GM18951 (cell line): ENCODE measurements around the gene HCST.
A peak's percentile ranks its signal among the peaks of the same experiment; 100 is the strongest.

Experiments
- POLR2A ChIP-seq: IDR thresholded peaks from 4 replicates; pipeline ENCODE4 v1.6.1; 2011; ENCODE audit warnings: mild to moderate bottlenecking; ENCODE audit not compliant: insufficient read length, insufficient read depth; ENCODE audit errors: extremely low read depth
- in situ Hi-C: fragments of 300-500 bp; cut with MboI; formaldehyde crosslinking; loops from one replicate; pipeline ENCODE4 v1.12.0; 2022; ENCODE audit warnings: low sequenced_read_pairs, mixed read lengths, inconsistent platforms; ENCODE audit not compliant: unreplicated experiment

Gene HCST

DNA sequence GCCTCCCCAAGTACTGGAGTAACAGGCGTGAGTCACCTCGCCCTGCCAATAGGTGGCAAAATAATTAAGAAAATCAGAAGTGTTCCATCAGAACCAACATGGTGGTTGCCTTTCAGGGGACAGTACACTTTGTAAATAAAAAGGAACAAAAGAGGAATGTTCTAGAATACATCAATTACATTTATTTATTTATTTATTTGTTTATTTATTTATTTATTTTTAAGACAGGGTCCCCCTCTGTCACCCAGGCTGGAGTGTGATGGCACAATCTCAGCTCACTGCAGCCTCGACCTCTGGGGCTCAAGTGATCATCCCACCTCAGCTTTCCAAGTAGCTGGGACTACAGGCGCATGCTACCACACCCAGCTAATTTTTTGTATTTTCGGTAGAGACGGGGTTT is 18.7 kb downstream of the HCST start:
- in situ Hi-C loops: no loop called here
- no peak for TF ChIP-seq POLR2A

DNA sequence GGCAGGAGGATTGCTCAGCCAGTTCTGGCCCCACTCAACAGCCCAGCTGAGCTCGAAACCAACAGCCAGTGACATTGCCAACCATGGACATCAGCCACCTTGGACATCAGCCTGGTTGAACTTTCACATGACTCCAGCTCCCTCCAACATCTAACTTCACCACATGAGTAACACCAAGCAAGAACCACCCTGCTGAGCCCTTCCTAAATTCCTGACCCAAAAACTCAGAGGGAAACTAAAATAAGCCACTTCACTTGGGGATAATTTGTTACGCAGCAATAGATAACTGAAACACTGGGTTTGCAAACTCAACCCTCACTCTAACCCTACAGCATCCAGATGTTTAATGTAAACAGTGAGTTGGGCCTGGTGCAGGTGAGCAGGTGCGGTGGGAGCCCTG is 23.2 kb downstream of the HCST start:
- in situ Hi-C loops: no loop called here
- no peak for TF ChIP-seq POLR2A

DNA sequence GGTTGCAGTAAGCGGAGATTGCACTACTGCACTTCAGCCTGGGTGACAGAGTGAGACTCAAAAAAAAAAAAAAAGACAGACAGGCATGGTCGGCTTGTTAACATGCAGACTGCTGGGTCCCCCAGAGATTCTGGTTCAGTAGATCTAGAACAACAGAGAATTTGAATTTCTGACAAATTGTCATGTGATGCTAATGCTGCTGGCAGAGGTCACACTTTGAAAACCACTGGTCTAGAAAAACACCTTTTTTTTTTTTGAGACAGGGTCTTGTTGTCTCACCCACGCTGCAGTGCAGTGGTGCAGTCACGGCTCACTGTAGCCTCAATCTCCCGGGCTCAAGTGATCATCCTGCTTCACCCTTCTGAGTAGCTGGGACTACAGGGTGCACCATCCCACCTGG is 26.2 kb downstream of the HCST start:
- no peak for TF ChIP-seq POLR2A
- in situ Hi-C loops: no loop called here

DNA sequence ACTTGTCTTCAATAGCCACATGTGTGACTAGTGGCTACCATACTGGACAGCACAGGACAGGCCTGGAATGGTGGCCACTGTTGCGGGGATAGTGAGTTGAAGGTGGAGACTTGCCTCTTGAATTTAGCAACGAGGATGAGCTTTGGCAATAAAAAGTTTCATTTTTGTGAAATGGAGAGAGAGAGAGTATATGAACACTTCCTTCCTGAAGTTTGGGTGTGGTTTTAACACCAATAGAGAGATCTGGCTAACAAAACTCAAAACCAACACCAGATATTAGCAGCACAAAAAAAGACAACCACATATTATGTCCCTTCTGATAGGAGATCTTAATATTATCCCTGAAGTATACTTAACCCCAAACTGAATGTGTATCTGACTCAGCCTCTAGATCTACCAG is 27.5 kb downstream of the HCST start:
- in situ Hi-C loops: loop anchor here (5.0 to 10.0 kb wide), 2 partner anchors 43 to 235 kb away; no protein-coding TSS in a partner anchor
- TF ChIP-seq POLR2A: no peak

DNA sequence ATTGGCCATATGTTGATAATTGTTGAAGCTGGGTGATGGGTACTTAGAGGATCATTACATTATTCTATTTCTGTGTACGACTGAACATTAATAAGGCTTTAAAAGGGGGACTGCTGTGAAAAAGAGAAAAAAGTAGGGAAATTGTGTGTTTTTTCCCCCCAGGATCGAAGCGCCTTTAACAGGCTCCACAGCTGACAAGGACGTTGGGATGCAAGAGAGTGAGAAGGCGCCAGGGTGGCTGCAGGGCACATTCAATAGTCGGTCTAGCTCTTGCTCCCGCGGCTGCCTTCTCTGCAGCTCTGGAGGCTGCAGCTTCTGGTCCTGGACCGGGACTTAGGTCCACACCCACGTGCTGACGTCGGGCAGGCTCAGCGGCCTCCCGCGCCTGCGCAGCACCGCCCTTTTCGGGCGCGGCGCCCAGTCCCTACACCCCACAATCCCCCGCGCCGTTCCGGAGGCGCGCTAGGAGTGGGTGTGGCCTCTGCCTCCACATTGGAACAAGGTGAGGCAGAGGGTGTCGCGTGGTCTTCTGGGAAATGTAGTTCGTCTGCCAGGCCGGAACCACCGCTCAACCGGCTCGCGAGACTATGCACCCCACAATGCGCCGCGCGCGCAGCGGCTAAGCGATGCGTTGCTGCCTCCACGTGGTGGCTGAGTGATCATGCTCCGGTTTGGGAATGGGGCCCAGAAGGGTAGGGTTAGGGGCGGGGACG is 29.0 kb downstream of the HCST start:
- in situ Hi-C loops: loop anchor here (5.0 to 10.0 kb wide), 2 partner anchors 44 to 237 kb away; no protein-coding TSS in a partner anchor
- peak; percentile 99 for TF ChIP-seq POLR2A

DNA sequence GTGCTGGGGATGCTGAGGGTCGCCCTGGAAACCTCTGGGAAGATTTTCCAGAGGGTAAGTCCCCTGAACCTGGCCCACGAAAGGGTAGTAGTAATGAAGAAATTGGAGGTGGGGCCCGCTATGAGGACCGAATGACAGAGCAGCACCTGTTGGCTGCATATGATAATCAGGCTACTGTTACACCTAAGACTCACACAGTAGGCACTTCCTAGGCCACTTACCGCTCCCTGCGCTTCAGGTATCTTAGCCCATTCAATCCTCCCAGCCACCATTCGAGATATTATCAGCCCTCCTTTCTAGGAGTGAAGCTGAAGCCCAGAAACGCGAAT is 29.5 kb downstream of the HCST start:
- TF ChIP-seq POLR2A: no peak
- in situ Hi-C loops: loop anchor here (5.0 to 10.0 kb wide), 2 partner anchors 45 to 237 kb away; no protein-coding TSS in a partner anchor

DNA sequence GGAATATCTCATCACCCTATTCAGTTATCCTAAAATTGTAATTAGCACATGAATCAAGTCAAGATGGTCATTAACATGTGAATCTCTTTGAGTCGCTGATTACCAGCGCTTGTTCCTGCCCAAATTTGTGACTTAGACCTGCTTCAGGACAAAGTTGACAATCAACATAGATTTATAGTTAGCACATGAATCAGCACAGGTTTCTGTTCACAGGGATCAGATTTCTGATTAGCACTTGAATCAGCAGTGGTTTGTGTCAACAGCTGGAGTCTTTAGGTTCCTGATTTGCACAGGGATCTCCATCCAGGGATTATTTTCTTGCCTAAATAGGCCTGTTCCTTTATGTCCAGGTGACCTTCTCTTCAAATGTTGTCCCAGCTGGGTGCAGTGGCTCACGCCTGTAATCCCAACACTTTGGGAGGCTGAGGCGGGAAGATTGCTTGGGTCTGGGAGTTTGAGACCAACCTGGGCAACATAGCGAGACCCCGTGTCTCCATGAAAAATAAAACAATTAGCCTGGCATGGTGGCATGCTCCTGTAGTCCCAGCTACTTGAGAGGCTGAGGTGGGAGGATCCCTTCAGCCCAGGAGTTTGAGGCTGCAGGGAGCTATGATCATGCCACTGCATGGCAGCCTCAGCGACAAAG is 30.1 kb downstream of the HCST start:
- in situ Hi-C loops: loop anchor here (5.0 to 10.0 kb wide), 2 partner anchors 45 to 238 kb away; no protein-coding TSS in a partner anchor
- TF ChIP-seq POLR2A: no peak

DNA sequence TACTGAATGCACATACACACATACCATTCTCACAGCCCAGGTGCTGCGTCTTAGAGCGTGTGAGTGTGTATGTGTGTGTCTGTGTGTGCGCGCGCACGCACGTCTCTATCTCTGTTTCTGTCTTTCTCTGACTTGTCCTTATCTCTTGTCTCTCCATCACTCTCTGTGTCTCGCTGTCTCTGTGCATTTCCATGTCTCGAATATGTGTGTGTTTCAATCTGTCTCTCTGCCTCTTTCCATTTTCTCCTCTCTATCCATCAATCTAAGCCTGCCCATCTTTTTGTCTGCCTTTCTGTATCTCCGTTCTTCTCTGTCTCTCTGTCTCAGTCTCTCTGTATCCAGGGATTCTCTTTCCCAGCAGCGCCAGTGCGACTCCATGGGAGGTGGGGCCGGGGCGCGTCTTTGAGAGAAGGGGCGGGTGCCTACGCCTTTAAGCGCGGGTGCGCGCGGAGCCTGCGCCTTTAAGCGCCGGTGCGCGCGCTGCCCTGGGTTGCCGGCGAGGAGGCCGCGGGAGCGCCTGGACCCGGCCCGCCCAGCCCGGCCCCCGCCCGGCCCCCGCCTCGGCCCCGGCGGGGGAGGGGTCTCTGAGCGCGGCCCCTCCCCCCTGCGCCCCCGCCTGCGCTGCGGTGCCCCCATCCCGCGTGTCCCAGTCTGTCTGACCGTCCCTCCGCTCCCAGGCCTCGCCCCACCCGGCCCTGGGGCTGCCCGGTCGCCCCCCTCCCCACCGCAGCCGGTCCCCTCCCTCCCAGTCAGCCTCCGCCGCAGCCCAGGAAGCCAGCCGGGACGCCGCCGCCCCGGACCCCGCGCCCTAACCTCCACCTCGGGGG is 33.8 kb downstream of the HCST start, which contains the start of gene LRFN3:
TSS of gene LRFN3 (plus strand) at position 464 of the 827 bp plus-strand sequence. CDS start 3,052 bp downstream, outside the sequence.
- in situ Hi-C loops: loop anchor here (10.0 kb wide), 1 partner anchor 241 kb away; no protein-coding TSS in a partner anchor
- no peak for TF ChIP-seq POLR2A

DNA sequence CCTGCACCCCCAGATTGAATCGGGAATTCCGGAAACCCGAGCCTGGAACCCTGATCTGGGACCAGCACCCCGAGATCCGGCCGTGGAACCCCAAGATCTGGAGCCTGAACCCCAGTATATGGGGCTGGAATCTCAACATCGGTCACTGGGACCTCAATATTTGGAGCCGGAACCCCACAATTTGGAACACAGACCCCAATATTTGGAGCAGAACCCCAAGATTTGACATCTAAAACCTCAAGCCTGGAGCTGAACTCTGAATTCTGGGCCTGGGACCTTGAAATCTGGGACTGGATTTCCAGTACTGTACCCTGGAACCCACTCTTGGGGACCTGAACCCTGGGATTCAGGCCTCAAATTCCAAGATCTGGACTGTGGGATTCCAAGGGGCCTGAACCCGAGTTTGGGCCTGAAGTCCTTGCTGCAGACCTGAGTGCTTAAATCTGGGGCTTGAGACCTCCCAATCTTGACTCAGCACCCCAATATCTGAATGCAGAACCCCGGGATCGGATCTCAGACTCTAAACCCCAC is 34.5 kb downstream of the HCST start:
- in situ Hi-C loops: loop anchor here (10.0 kb wide), 1 partner anchor 242 kb away; no protein-coding TSS in a partner anchor
- no peak for TF ChIP-seq POLR2A

DNA sequence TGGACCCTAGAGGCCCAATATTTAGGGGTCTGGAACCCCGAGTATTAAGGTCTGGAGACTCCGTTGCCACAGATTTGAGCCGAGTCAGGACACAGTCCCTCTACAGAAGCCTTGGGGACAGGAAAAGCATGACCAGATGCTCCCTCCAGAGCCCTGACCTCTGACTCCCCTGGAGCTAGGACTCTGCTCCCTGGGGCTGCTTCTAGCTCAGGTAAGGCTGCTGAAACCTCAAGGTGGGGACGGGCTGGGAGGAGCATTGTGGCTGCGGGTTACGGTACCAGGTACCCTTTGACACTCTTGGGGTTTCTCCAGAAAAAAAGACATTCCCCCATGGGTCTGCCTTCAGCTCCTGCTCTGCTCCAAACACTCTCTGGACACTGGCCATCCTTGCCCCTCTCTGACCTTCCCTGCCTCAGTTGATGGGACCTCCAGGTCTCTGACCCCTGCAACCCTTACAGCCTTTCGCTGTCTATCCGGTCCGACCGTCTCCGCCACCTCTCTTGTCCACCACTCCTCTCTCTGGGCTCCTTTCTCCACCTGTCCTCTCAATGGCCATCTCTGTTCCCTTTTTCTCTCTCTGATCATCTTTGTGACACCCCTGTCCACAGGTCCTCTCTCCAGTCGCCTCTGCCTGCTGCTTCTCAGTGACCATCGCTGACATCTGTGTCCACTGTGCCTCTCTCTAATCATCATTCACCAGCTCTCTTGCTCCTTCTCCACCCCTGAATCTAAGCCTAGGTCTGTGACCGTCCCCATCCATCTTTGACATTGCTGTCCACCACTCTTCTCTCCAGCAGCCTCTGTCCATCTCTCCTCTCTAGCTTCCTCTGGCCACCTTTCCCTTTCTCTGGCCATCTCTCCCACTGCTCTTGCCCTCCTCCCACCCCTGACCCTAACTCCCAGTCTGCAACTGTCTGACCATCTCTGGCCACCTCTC is 35.3 kb downstream of the HCST start:
- no peak for TF ChIP-seq POLR2A
- in situ Hi-C loops: loop anchor here (10.0 kb wide), 1 partner anchor 243 kb away; no protein-coding TSS in a partner anchor

DNA sequence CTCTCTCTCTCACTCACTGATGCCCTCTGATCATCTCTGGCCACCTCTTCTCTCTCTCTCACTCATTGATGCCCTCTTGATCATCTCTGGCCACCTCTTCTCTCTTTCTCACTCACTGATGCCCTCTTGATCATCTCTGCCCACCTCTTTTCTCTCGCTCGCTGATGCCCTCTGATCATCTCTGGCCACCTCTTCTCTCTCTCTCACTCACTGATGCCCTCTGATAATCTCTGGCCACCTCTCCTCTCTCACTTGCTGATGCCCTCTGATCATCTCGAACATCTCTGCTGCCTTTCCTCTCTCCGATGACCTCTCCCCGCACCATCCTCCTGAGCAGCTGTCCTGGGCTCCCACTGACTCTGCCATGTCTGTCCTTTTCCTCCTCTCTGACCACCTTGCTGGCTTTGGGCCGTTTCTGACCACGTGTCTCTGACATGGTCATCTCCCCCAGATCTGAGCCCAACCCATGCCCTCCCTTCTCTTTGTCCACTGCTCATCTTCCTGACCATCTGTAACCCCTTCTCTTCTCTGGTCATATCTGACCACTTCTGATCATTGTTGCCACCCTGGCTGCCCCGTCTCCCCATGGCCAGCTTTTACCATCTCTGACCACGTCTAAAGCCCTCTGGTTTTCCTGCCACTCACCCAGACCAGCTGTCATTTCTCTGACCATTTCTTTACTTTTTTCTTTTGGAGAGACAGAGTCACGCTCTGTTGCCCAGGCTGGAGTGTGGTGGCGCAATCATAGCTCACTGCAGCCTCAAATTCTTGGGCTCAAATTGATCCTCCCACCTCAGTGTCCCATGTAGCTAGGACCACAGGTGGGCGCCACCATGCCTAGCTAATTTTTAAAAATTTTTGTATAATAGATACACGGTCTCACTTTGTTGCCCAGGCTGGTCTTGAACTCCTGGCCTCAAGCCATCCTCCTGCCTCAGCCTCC is 36.2 kb downstream of the HCST start:
- no peak for TF ChIP-seq POLR2A
- in situ Hi-C loops: loop anchor here (10.0 kb wide), 1 partner anchor 244 kb away; no protein-coding TSS in a partner anchor
